ENCODE measurements around the gene ZCCHC3.

DNA sequence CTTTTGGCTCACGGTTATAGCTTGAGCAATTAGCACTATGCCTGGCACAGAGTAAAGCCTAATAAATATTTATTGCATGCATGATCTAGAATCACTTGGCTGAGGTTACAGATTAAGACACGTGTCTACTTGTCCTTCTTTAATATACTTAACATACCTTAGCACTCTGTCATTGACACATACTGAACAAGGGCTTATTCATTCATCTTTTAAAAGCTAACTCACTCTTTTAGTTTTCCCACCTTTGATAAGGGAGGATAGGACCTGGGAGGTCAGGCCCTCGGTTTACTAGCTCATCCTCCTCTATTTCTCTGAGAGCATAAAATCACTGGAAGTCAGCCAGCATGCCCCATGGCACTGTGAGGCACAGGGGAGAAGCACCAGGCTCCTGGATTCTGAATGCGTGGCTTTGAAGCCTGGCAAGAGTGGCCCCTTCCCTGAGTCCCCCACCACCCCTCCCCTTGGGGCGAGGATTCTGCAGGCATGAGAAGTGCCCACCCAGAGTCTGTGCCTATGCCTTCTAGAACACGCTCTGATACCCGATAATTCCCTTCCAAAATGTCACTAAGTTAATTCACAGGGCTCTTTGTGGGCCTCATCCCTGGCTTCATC lies 11.2 kb downstream of the ZCCHC3 start:
- no peak for TF ChIP-seq CTCF (IDR thresholded peaks at IDR 0.05)
- no peak for TF ChIP-seq POLR2A (IDR thresholded peaks at IDR 0.05)
